ENCODE results near the gene NMNAT2. TPM values are rescaled to one million over a fixed set of nuclear protein-coding genes. Genes with fewer than 3 reads are reported as not detected.

Gene NMNAT2
- total and polyA plus RNA-seq, 2 of the 8 experiments (the other 6 are each of a cell fraction or from before 2014, with no cell fraction given), result 6.5 to 20.9 TPM

DNA sequence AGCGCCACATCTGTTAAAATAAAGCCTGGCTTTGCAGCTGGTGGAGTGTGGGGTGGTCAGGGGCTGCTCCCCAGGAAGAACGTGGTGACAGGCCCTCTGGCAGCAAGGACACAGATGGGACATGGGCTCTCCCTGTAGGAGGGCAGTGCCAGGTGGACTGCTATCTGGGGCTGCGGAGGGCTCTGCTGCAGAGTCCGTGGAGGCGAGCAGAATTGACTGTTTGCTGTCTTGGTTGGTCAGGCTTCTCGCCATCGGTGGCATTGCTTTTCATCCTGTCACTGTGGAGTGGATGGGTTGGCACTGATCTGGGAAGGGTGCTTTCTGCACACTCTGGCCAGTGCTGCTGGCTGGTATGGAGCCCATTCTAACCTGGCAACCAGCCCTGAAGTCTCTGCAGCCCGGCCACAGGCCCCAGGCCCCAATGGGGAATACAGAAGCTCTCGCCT is 129.1 kb downstream of the NMNAT2 start (continued):
- TF ChIP-seq SAP30 (IDR thresholded peaks at IDR 0.05; ENCODE audit: insufficient read depth, insufficient replicate concordance, low read length) (no peak), MAFK (IDR thresholded peaks at IDR 0.05; ENCODE audit: low read depth, low read length) (no peak)
